Activated CD4-positive, alpha-beta T cell treated with anti-CD3 and anti-CD28 coated beads for 24 hours (primary cell): Measurements from ENCODE around the gene CPAMD8.
A peak's percentile ranks its signal among the peaks of the same experiment; 100 is the strongest.

Experiments
- DNase-seq, 2 donors: peaks; one replicate each; pipeline ENCODE4 v3.0.0-alpha.2; 2020; ENCODE audit warnings: low read depth in 2 of 2

Gene CPAMD8

DNA sequence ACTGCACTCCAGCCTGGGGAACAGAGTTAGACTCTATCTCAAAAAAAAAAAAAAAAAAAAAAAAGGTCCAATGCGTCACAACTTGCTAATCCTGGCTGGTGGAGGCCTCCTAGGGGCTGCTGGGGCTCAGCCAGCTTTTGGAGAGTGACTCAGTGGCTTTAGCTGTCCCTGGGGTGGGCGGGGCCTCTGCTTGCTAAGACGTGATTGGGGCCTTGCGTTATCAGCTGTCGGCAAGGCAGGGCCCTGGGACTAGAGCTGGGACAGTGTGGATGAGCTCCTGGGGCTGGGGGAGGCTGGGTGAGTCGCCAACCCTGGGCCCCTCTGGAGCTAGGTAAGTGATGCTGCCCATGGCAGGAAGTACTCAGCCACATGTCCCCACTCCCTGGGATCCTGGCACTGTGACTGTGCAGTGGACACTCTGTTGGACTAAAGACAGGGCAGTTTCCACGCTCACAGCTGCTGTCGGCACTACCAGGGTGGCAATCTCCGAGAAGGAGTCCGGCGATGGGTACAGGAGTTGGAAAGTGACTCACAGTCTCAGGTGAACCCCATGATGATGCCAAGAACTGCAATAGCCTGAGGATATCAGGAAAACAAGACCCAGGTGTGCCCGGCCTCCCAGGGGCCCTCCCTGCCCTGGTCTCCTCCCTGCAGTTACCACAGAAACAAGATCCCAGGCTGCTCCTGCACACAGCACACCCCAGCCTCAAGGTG is 105.6 kb downstream of the CPAMD8 start:
- DNase-seq: no peak

DNA sequence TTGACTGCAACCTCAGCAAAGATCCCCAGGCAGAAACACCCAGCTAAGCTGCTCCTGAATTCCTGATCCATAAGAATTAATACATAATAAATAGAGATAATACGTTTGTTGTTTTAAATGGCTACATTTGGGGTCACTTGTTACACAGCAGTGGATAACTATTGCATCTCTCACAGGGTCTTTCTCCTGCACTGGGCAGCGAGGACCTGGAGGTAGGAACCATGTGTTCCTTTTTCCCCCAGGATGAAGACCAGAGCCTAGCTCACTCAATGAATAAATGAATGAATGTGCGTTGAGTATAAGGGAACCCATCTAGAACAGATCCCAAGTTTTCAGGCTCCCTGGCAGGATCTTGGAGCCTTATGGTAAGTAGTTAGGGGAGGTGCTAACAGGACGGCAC is 107.1 kb downstream of the CPAMD8 start:
- no peak for DNase-seq

DNA sequence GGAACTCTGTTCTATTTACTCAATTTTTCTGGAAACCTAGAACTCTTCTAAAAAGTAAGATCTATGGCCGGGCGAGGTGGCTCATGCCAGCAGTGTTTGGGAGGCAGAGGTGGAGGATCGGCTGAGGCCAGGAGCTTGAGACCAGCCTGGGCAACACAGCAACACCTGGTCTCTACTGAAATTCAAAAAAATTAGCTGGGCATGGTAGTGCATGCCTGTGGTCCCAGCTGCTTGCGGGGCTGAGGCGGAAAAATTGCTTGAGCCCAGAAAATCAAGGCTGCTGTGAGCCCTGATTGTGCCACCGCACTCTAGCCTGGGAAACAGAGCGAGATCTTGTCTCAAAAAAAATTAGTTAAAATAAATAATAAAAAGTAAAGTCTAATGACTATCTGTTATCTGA is 109.2 kb downstream of the CPAMD8 start:
- DNase-seq: no peak

DNA sequence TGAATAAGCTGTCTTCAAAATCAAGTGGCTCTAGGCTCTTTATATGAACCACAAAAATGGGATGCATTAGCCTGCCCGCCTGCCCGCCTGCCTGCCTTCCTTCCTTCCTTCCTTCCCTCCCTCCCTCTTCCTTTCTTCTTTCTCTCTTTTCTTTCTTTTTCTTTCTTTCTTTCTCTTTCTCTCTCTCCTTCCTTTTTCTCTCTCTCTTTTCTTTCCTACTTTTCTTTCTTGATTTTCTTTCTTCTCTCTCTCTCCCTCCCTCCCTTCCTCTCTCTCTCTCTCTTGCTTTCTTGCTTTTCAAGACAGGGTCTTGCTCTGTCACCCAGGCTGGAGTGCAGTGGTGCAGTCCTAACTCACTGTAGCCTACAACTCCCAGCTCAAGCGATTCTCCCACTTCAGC is 110.9 kb downstream of the CPAMD8 start:
- DNase-seq: no peak

DNA sequence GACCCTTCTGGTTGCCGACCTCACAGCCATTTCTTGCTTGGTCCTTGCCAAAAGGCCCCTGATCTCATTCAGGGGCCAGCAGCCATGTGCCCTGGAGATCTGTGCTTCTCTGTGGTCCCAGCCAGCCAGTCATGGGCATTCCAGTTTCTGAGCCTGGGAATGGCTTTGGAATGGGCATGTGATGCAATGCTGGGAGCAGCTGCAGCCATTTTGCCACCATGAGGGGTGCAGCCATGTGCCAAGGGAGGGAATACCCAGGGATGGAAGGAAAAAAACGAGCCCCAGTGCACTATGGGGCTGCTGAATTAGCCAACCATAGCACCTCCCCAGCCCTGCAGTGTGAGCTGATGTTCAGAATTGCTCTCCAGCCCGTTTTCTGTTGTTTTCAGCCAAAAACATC is 111.5 kb downstream of the CPAMD8 start:
- DNase-seq: no peak

DNA sequence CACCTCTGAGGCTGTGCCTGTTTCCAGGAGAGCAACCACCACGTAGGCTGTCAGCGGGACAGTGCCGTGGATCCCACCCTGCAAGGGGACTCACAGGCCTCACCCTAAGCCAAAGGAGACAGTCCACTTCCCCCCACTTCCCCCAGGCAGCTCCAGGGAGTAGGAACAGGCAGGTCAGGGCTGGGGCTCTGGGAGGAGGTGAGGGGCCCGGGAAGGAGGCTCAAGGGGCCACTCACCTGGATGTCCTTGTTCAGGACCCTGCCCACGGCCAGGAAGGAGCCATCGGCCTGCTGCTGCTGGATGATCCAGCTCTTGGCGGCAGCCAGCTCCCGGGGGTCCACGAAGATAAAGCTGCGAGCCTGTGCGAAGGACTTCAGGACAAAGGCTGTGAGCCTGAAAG is 112.2 kb downstream of the CPAMD8 start:
- DNase-seq: no peak

DNA sequence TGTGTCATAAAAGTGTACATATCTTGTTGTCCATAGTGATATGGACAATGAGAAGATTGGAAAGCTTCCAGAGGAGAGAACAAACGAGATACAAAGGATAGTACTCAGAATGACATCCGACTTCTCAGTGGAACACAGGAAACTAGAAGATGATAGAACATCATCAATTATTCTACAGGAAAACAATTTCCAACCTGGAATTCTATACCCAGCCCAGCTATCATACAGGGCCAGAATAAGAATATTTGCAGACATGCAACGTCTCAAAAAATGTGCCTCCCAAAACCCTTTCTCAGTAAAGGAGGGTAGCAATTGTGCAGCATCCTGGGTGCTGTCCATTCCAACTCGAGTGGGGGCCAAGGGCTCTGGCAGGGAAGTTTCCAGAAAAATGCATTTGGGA is 113.8 kb downstream of the CPAMD8 start:
- DNase-seq: no peak

DNA sequence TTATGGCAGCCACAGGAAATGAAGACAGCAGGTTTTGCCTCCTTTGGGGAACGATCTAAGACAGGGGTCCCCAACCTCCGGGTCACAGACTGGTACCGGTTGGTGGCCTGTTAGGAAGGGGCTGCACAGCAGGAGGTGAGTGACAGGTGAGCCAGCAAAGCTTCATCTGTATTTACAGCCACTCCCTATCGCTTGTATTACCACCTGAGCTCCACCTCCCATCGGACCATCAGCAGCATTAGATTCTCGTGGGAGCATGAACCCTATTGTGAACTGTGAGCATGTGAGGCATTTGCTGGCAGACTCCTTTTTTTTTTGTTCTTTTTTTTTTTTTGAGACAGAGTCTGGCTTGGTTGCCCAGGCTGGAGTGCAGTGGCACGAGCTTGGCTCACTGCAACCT is 115.6 kb downstream of the CPAMD8 start:
- DNase-seq: no peak

DNA sequence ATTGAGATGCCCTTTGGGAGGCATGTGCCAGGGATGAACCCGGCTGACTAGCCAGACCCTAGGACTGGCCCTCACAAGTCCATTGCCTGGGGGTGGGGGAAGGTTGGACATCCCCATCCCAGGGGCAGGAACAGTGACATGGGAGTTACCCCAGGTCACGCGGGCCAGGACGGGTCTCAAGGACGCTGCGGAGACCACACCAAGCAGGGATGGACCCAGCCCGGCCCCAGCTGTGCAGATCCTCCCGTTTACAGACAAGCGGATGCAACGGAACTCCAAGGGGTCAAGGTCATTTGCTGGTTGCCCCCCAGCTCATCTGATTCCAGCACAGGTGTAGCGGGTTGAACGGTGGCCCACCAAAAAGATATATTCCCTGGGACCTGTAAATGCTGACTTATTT is 117.9 kb downstream of the CPAMD8 start:
- DNase-seq: no peak

DNA sequence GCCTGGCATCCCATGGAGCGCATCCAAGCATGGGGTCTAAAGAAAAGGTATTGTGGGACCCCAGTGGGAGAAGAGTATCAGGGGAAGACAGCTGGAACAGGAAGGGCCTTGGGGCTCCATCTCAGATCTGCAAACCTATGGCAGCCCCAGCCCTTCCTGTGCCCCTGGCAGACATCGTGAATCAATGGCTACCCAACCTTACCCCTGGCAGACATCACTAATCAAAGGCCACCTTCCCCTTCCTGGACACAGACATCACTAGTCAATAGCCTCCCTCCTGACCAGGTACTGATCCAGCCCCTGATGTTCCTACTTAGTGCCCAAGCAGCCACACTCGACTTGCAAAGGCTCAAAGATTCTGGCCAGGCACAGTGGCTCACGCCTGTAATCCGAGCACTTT is 122.0 kb downstream of the CPAMD8 start:
- DNase-seq: no peak

DNA sequence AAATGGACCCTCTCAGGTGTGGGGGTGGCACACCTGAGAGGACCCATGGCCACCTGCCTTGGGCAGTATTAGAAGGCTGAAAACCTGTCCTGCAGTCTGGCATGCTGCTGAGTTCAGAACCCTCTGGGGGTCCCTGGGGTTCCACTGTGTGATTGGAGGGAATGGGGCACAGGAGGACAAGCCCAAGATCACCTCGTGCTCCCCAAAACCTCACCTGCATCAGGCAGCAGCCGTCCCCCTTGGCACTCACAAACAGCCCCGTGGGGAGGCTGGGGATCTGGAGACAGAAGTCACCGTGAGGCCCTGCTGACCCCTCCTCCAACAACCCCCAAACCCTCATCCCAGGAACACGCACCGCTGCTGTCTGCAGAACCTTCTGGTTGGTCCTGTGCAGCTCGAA is 123.3 kb downstream of the CPAMD8 start:
- DNase-seq: no peak

DNA sequence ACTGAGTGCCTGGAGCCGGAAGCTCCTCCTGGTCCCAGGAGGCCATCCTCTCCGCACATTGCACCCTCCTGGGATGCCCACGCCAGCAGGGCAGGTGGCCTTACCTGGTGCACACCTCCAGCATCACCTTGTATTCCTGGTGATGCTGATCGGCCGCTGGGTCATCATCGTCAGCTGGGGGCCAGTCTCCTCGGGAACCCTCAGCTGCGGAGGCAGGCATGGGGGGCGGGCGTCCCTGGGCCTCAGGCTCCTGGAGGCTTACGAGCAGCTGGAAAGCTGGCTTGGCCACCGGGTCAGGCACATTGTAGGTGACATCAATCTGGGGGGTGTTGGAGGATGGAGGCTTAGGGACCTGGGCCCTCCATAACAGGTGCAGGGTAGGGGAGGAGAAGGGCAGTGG is 124.1 kb downstream of the CPAMD8 start:
- no peak for DNase-seq

DNA sequence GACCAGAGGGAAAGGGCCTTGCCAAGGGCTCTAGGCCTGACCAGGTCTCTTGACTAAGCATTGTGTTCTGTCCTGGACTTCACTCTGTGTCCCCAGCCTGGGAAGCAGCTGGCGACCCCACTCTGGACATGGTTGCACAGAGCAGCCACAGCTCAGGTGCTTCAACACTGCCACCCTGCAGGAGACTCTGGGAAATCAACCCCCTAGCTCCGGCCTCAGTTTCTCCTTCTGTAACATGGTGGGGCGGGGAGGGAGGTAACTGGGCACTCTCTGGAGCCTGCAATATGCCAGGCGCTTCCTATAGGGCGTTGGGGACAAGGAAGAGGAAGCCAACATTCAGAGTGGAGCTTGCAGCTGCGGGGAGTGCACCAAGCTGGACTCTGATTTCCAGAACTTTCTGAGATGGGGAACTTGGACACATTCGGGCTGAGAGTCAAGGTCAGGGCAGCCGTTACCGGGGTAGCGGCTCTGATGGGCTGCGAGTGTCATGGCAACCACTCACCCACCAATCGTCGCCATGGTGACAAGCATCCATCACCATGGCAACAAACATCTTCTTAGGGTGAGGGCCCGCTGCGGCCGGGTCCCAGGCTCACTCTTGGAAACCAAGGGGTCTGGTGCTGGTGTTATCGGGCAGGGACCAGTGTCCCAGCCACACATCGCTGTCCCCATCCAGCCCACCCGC is 125.0 kb downstream of the CPAMD8 start:
- no peak for DNase-seq

DNA sequence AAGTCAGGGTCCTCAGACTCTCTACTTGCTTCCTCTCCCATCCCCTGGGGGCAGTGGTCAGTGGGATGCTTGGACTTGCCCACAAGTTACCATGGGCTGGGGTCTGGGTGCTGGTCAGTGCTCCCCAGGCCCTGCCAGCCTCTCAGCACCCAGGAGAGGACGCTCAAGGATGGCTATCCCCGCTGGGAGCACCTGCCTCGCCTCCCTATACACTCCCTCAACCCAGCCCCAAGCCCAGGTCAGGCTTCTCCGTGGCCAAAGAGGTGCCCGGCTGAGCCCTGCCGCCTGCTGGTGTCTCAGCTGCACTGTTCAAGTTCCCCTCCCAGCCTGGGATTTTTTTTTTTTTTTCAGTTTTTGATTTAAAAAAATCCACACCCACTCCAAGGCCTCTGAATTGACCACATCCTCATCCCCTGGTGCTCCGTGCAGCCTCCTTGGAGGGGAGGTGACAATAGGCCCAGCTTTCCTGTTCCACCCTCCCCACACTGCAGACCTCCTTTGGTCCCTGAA is 127.0 kb downstream of the CPAMD8 start:
- peak in 1 of 2 donors; percentile 15 for DNase-seq

DNA sequence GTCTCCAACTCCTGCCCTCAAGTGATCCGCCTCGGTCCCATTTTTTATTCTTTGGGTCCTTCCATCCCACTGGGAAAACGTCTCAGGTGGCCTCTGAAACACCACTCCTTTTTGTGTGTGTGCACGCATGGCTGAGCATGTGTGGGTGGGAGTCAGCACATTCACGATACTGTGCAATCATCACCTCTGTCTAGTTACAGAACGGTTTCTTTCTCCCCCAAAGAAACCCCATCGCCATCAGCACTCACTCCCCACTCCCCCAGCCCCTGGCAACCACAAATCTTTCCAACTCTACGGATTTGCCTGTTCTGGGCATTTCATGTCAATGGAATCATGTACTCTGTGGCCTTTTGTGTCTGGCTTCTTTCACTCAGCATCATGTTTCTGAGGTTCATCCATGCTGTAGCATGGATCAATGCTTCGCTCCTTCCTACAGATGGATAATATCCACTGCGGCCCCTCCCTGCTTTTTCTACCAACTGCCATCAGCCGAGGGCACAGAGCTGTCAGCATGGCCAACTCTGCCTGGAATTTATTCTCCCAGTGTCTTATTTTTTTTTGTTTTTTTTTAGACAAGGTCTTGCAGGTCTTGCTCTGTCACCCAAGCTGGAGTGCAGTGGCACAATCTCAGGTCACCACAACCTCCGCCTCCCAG is 128.1 kb downstream of the CPAMD8 start:
- no peak for DNase-seq

DNA sequence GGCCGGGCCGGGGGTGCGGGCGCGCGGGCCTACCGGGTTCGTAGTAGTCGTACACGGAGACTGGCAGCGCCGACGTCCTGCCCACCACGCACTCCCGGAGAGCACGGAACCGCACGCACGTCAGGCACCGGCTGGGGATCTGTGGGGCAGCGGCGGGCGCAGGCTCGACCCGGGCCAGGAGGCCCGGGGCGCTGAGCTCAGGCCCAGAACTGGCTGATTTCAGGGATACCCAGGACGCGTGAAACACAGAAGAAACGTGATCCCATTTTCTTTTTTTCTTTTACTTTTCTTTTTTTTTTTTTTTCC is 128.8 kb downstream of the CPAMD8 start:
- no peak for DNase-seq

DNA sequence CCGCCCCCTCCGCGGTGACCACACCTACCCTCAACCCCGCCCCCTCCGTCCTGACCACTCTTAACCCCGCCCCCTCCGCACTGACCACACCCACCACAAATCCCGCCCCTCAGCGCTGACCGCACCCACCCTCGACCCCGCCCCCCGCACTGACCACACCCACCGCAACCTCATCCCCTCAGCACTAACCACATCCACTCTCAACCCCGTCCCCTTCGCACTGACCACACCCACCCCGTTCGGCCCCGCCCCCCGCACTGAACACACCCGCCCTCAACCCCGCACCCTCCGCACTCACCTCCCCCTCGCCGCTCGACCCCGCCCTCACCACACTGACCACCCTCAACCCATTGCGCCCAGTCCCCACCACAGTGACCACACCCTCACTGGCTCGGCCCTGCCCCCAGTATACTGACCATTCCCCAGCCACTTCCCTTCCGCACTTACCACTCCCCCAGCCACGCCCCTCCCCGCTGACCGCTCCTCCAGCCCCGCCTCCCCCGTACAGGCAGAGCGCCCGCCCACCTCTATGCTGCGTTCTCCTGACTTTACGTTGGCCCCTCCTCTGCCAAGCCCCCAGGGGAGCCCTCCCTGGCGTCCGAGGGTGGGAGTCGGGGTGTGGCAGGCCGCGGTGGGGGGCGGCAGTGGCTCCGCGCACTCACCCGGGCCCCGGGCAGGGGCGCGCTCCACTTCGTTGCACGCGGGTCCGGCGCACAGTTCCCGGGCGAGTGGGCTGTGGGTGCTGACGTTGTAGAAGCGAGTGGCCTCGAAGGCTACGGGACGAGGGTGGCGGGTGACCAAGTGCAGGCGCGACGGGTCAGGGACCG is 129.4 kb downstream of the CPAMD8 start:
- peak; percentile 35 to 60 for DNase-seq

DNA sequence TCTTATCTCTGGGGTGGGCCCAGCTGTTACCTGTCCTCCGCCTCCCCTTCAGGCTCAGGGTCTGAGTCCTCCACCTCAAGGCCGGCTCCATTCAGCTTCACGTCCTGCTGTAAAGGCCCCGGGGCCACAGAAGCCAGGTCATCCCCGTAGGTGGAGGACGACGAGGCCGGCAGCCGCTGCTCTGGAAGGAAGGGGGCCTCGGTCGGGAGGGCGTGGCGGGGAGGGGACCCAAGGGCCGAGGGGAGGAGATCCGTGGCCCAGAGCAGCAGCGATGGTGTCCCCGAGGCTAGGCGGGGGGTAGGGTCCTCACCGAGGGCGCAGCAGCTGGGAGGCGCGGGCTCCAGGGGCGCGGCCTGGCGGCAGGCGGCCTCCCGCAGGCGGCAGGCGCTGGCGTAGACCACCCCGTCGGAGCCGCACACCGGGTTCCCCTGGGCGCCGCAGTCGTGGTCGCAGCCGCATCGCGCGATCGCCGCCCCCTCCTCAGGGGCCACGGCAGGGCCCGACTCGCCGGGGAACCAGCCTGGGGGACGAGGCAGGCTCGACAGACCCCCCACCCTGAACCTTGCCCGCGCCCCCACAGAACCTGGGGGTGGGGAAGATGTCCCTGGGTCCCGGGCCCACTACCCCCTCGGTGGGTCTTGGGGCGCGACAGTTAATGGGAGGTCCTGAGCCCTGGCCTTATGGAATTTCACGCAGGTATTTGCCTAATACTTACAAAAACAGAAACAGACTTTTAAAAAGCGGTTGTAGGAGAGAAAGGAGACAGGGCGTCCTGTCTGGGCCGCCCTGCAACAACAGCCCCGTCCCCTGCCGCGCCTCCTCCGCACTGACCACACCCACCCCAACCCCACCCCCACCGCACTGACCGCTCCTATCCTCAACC is 130.2 kb downstream of the CPAMD8 start:
- no peak for DNase-seq

DNA sequence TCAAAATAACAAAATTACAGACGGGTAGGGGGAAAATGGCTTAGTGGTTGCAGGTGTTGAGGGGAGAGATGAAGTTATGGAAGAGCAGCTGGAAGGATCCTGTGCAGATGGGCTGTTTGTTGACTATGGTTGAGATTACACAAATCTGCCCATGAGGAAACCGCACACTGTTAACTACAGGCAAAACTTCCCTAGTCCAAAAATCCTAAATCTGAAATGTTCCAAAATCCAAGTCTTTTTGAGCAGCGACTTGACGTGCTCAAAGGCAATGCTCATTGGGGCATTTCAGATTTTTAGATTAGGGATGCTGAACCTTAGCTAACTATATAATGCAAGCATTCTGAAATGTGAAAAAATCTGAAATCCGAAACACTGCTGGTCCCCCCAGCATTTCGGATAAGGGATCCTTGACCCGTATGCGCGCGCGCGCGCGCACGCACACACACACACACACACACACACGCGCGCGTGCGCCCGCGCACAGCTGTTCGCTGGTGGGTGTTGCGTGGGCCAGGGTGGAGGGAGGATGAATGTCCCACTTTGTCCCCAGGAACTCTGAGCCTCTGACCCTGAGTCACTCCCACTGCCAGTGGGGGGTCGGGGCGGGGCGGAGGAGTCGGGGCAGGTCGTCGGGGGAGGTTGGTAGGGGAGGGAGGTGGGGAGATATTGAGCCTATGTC is 131.0 kb downstream of the CPAMD8 start:
- DNase-seq: no peak

DNA sequence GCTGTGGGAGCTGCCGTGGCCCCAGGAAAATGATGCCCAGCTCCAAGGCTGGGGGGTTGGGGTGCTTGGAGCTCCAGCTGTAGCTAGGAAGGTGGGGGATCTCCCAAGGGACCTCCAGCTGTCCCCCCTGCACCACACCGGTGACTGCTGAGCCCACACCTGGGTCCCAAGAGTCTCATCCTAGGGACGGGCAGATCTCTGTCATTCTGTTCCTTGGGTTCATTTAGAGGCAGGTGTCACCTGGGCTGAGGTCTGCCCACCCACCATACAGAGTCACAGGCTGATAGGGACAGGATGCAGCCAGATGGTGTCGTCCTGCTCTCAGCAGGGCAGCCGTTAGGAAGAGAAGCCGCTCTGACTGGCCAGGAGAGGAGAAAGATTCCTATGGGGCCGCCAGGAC is 132.5 kb downstream of the CPAMD8 start:
- no peak for DNase-seq

DNA sequence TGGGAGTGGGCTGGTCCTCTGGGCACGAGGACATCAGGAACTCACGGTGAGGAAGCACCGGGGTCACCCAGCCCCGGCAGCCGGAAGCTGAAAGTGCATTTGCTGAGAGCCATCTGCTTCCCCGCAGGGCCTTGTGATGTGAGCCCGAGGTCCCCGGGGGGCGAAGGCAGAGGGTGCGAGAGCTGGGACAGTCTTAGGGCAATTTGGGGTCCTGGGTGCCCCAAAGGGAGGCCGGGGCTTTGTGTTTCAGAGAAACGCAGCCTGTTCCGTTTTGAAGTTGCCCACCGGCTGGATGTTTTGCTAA is 133.0 kb downstream of the CPAMD8 start:
- DNase-seq: no peak
